HepG2 (cell line): ENCODE results near the gene HMCN2. TPM values are rescaled to one million over a fixed set of nuclear protein-coding genes. Genes with fewer than 3 reads are reported as not detected.
A peak's percentile ranks its signal among the peaks of the same experiment; 100 is the strongest.

Source experiments
- ATF4 ChIP-seq, 2 experiments: fragments of 450-650 bp in 1 of 2; sonication (generic) in 1 of 2; formaldehyde crosslinking; IDR thresholded peaks; 2 replicates each; pipeline versions ENCODE4 v1.5.0 to v1.8.0; 2020 to 2022; ENCODE audit warnings: mild to moderate bottlenecking in 1 of 2, missing genetic modification reagents in 1 of 2
- CBX1 ChIP-seq: IDR thresholded peaks from one replicate; pipeline ENCODE4 v1.6.1; 2016; ENCODE audit warnings: antibody characterized with exemption, low read depth
- CREB3 ChIP-seq: sonication (generic); formaldehyde crosslinking; IDR thresholded peaks from 2 replicates; pipeline ENCODE4 v1.5.0; 2020; ENCODE audit warnings: missing genetic modification reagents
- CREM ChIP-seq, 2 experiments: sonication (generic) in 1 of 2; formaldehyde crosslinking in 1 of 2; IDR thresholded peaks; 2 replicates each; pipeline versions ENCODE4 v1.4.0 to v1.6.1; 2016 to 2020; ENCODE audit warnings: antibody characterized with exemption in 1 of 2, mild to moderate bottlenecking in 1 of 2, missing genetic modification reagents in 1 of 2
- DMTF1 ChIP-seq: sonication (generic); formaldehyde crosslinking; IDR thresholded peaks from 2 replicates; pipeline ENCODE4 v1.4.0; 2020; ENCODE audit warnings: mild to moderate bottlenecking, missing genetic modification reagents
- HNF1A ChIP-seq, 2 experiments: sonication (generic) in 1 of 2; formaldehyde crosslinking in 1 of 2; IDR thresholded peaks; 2 replicates each; pipeline versions ENCODE4 v1.4.0 to v1.6.1; 2016 to 2020; ENCODE audit warnings: borderline replicate concordance in 1 of 2, low read depth in 1 of 2, mild to moderate bottlenecking in 1 of 2, missing genetic modification reagents in 1 of 2
- MEF2D ChIP-seq: sonication (generic); formaldehyde crosslinking; IDR thresholded peaks from 2 replicates; pipeline ENCODE4 v1.5.1; 2020; ENCODE audit warnings: mild to moderate bottlenecking, missing genetic modification reagents
- MYC ChIP-seq: sonication (generic); formaldehyde crosslinking; IDR thresholded peaks from 2 replicates; pipeline ENCODE4 v1.9.0; 2021; ENCODE audit warnings: missing genetic modification reagents, borderline replicate concordance
- NFIC ChIP-seq: IDR thresholded peaks from 2 replicates; pipeline ENCODE4 v1.6.1; 2012; ENCODE audit warnings: mild to moderate bottlenecking, low read length, inconsistent platforms
- NKX3-1 ChIP-seq: sonication (generic); formaldehyde crosslinking; IDR thresholded peaks from 2 replicates; pipeline ENCODE4 v1.5.0; 2020; ENCODE audit warnings: missing genetic modification reagents
- NPAS2 ChIP-seq: sonication (generic); formaldehyde crosslinking; IDR thresholded peaks from 2 replicates; pipeline ENCODE4 v1.8.0; 2022; ENCODE audit warnings: mild to moderate bottlenecking, missing genetic modification reagents, borderline replicate concordance
- NR0B2 ChIP-seq: sonication (generic); formaldehyde crosslinking; IDR thresholded peaks from 2 replicates; pipeline ENCODE4 v1.4.0; 2020; ENCODE audit warnings: mild to moderate bottlenecking, missing genetic modification reagents
- SOX13 ChIP-seq, 3 experiments: fragments of 450-650 bp in 1 of 3; sonication (generic) in 1 of 3; formaldehyde crosslinking in 1 of 3; IDR thresholded peaks in 2 of 3; conservative IDR thresholded peaks in 1 of 3; 2 replicates each; pipeline versions ENCODE4 v1.5.0 to v1.6.1; 2016 to 2020; ENCODE audit warnings: antibody characterized with exemption in 1 of 3, mild to moderate bottlenecking in 1 of 3, missing compliant biosample characterization in 1 of 3, missing genetic modification reagents in 1 of 3, moderate library complexity in 1 of 3
- ZBTB38 ChIP-seq: sonication (generic); formaldehyde crosslinking; IDR thresholded peaks from 2 replicates; pipeline ENCODE4 v1.5.1; 2020; ENCODE audit warnings: mild to moderate bottlenecking, missing genetic modification reagents
- ZNF605 ChIP-seq: sonication (generic); formaldehyde crosslinking; IDR thresholded peaks from 2 replicates; pipeline ENCODE4 v1.8.0; 2022; ENCODE audit warnings: mild to moderate bottlenecking, missing genetic modification reagents
- ZNF766 ChIP-seq: sonication (generic); formaldehyde crosslinking; IDR thresholded peaks from 2 replicates; pipeline ENCODE4 v1.5.0; 2020; ENCODE audit warnings: missing genetic modification reagents, borderline replicate concordance
- ZNF768 ChIP-seq: sonication (generic); formaldehyde crosslinking; IDR thresholded peaks from 2 replicates; pipeline ENCODE4 v1.4.0; 2020; ENCODE audit warnings: missing genetic modification reagents
- ZNF782 ChIP-seq: sonication (generic); formaldehyde crosslinking; IDR thresholded peaks from 2 replicates; pipeline ENCODE4 v1.4.0; 2020; ENCODE audit warnings: missing genetic modification reagents, mild to moderate bottlenecking, borderline replicate concordance
- polyA plus RNA-seq, 8 experiments: library from polyadenylated mRNA; depleted of rRNA in 3 of 8; stranded (reverse) in 7 of 8; unstranded in 1 of 8; fragments of >200 nt; fragmentation: Illumina TruSeq in 4 of 8; extraction: Trizol in 4 of 8; gene quantifications; 2 replicates each; pipeline versions ENCODE4 v1.2.1 to v1.2.3, GENCODE V29; 2011 to 2016; ENCODE audit warnings: low read depth in 4 of 8, missing spikeins in 1 of 8, mixed read lengths in 1 of 8; ENCODE audit not compliant: insufficient read depth in 1 of 8
- total RNA-seq, 5 experiments: library from RNA; depleted of rRNA; stranded (reverse); fragments of >200 nt; fragmentation: Illumina TruSeq; extraction: Trizol; gene quantifications; 2 replicates each; pipeline ENCODE4 v1.2.3, GENCODE V29; 2016; ENCODE audit warnings: low read depth in 1 of 5

HMCN2 gene
- total and polyA plus RNA-seq, 2 of the 13 experiments (the other 11 are each of a cell fraction or from before 2014, with no cell fraction given): 0.09 TPM; not detected in 1

GRCh38 chr9:130433168-130433946, 167.8 kb downstream of the HMCN2 start (continued):
- TF ChIP-seq NFIC (no peak), CREB3 (0 out of 2 replicates have a peak, but pooled peaks have one; percentile 16), ATF4 (CRISPR knock-in tag; IDR thresholded peaks at IDR 0.05) (no peak), NPAS2 (CRISPR knock-in tag) (no peak), ZNF782 (no peak), ZNF605 (CRISPR knock-in tag) (peak; percentile 31; the same call in 1 of the 2 replicates), NKX3-1 (CRISPR knock-in tag) (no peak), DMTF1 (no peak), CBX1 (no peak), MYC (CRISPR knock-in tag) (peak; percentile 78), SOX13 (IDR thresholded peaks at IDR 0.05) (no peak), SOX13 (CRISPR knock-in tag; conservative IDR thresholded peaks at IDR 0.05 in 1 of 2, IDR thresholded peaks at IDR 0.05 in 1 of 2) (peak in 1 of 2 experiments; percentile 37; a peak in 1 of 4 replicates), MEF2D (CRISPR knock-in tag) (no peak), HNF1A (IDR thresholded peaks at IDR 0.05; ENCODE audit: low read depth) (no peak), HNF1A (CRISPR knock-in tag; IDR thresholded peaks at IDR 0.05; ENCODE audit: borderline replicate concordance) (no peak; the same call in 1 of the 2 replicates), ZBTB38 (peak; percentile 79), ZNF766 (CRISPR knock-in tag) (no peak), CREM (IDR thresholded peaks at IDR 0.05) (no peak), CREM (CRISPR knock-in tag; IDR thresholded peaks at IDR 0.05) (no peak), NR0B2 (CRISPR knock-in tag) (no peak), ZNF768 (CRISPR knock-in tag) (peak; percentile 9; the same call in 1 of the 2 replicates)
